Skeletal muscle satellite cell (primary cell): ENCODE results near the gene WSB1.

Experiments
- H3K27me3 ChIP-seq: 2 replicates; pipeline ENCODE4 v1.7.0; 2013; ENCODE audit warnings: low read length; ENCODE audit not compliant: control insufficient read depth, insufficient read depth
- H3K36me3 ChIP-seq: 2 replicates; pipeline ENCODE4 v1.7.0; 2013; ENCODE audit warnings: mild to moderate bottlenecking, control low read depth, low read length; ENCODE audit not compliant: insufficient read depth
- H3K4me1 ChIP-seq: 2 replicates; pipeline ENCODE4 v1.7.0; 2013; ENCODE audit warnings: low read length; ENCODE audit not compliant: control insufficient read depth, insufficient read depth
- H3K4me2 ChIP-seq: 2 replicates; pipeline ENCODE4 v1.7.0; 2013; ENCODE audit warnings: mild to moderate bottlenecking, low read length
- H3K4me3 ChIP-seq: 2 replicates; pipeline ENCODE4 v1.7.0; 2013; ENCODE audit warnings: low read length
- H3K9ac ChIP-seq: 2 replicates; pipeline ENCODE4 v1.7.0; 2013; ENCODE audit warnings: mild to moderate bottlenecking, low read depth, low read length, moderate library complexity
- H3K9me3 ChIP-seq: replicated peaks from 2 replicates; pipeline ENCODE4 v1.7.0; 2013; ENCODE audit warnings: mild to moderate bottlenecking, control low read depth, low read length

Gene WSB1

DNA sequence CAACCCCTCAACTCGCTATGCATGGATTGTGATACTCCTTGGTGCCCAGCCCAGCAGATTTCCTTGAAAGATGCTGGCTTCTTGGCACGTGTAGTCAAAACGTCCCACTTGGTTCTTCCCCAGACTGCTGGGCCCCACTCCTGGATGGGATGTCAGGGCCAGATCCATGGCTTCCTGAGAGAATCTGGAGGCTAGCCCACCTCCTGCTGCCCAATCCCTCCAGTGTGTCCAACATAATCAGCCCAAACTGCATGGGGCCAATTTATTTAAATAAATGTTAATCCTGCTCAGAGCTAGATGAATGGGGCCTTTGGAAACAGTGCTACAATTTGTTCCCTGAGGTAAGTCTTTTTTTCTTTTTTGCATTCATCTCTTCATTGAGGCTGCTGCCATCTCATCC is 49.4 kb downstream of the WSB1 start:
- no peaks in the 10 kb centered on the region for H3K36me3 ChIP-seq
- H3K27me3 ChIP-seq, result no peaks in the 10 kb centered on the region
- H3K9me3 ChIP-seq, result no peaks in the 10 kb centered on the region
- no peak overlapping the region for H3K4me2 ChIP-seq
- no peak overlapping the region for H3K9ac ChIP-seq
- H3K4me1 ChIP-seq, result no peaks in the 10 kb centered on the region
- H3K4me3 ChIP-seq, result no peak overlapping the region

DNA sequence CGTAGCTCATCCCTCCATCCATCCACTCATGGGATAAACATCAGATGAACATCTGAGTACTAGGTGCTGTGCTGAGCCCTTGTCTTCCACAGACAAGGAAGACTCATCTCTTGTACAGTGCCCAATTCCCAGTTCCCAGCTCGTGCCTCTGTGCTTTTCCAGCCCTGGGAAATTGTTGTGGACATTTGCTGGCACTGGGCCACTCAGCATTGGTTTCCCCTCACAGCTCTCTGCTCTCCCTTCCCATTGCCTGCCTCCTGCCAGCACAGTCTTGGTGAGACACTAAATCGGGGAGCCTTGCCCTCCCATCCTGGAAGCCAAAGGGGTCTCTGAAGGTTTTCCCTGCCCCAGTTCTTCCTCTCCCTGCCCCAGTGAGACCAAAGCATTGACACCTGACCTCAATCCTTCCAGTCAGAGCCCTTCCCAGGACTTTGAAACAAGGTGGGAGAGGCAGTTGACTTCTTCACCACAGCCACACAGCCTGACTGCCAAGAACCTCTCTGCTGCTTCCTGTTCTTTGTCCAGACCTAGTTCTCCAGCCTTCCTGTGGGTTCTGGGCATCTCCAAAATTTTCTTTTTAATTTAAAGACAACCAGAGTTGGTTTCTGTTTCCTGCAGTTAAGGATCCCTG is 50.2 kb downstream of the WSB1 start:
- no peaks in the 10 kb centered on the region for H3K36me3 ChIP-seq
- H3K4me3 ChIP-seq, result no peak overlapping the region
- H3K4me2 ChIP-seq, result no peak overlapping the region
- H3K9me3 ChIP-seq, result no peaks in the 10 kb centered on the region
- no peaks in the 10 kb centered on the region for H3K4me1 ChIP-seq
- no peaks in the 10 kb centered on the region for H3K27me3 ChIP-seq
- no peak overlapping the region for H3K9ac ChIP-seq

DNA sequence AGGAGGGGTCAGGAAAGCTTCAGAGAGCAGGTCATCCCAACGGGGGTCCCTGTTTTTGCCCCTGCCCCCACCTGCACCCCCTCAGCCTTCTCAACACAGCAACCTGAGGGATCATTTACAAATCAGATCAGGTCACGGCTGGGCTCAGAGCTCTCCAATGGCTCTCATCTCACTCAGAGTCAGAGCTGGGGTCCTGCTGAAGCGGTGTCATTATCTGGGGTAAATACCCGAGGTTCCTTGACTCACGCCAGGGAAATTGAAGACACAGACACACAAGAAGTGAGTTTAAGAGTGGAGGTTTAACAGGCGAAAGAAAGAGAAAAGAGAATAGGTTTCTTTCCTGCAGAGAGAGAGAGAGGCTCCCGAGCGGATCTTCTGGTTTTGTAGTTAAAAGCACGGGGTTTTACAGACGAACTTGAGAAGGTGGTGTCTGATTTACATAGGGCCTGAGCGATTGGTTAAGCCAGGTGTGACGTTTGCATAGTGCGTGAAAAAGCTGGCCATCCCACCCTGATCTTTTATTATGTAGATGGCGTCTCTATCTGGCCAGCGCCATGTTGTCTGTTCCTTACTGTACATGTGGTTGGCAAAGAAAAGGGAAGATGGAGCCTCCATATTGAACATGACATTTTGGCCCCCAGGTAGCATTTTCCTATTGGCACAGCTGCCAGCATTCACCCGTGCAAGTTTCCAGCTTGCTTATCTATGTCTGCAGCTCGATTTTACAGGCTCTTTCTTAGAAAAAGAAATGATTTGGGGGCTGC is 51.4 kb downstream of the WSB1 start:
- no peaks in the 10 kb centered on the region for H3K9me3 ChIP-seq
- H3K9ac ChIP-seq, result no peak overlapping the region
- H3K4me2 ChIP-seq, result no peak overlapping the region
- H3K36me3 ChIP-seq, result no peaks in the 10 kb centered on the region
- no peaks in the 10 kb centered on the region for H3K27me3 ChIP-seq
- no peaks in the 10 kb centered on the region for H3K4me1 ChIP-seq
- no peak overlapping the region for H3K4me3 ChIP-seq

DNA sequence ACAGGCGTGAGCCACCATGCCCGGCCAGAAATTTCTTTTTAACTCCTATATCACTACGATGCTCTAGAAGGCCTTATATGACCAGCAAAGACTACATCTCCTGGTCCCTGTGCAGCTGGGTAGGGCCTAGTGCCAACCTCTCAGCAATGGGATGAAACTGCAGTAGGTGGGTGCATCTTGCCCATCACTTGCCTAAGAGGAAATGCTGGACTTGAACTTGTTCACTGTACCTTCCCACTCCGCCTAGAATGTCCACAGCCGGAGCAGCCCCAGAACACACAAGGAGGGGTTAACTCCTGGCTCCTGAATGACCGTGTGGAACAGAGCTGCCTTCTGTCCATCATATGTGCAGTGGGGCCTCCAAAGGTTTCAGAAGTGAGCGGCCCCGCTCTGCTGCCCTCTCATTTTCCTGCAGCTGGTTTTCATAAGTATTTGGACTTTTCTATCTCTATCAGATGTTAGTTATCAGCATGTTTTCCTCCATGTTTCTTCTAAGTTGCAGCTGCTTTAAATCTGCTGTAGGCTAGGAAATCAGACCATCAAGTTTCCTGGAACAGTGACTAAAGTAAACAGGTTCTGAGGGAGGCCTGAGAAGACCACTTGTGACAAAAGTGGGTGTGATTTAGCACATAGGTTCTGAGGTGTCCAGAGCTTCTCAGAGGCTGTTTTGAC is 52.5 kb downstream of the WSB1 start:
- H3K4me1 ChIP-seq, result no peaks in the 10 kb centered on the region
- no peaks in the 10 kb centered on the region for H3K27me3 ChIP-seq
- no peak overlapping the region for H3K9ac ChIP-seq
- H3K4me3 ChIP-seq, result no peak overlapping the region
- H3K36me3 ChIP-seq, result no peaks in the 10 kb centered on the region
- H3K9me3 ChIP-seq, result no peaks in the 10 kb centered on the region
- no peak overlapping the region for H3K4me2 ChIP-seq

DNA sequence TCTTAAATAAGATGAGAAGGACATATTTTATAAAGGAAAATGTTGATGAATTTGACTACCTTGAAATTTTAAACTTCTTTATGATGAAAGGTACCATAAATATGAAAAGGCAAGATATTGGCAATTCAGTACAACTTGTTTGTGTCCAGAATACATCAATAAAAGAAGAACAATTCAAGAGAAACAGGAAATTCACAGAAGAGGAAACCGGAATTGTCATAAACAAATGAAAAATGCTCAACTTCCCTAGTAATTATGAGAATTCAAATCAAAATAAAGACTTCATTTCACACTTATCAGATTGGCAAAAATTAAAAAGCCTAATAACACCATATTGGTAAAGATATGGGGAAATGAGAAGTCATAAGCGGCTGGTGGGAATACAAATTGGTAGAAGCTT is 54.3 kb downstream of the WSB1 start:
- no peak overlapping the region for H3K9ac ChIP-seq
- H3K36me3 ChIP-seq, result no peaks in the 10 kb centered on the region
- H3K4me3 ChIP-seq, result no peak overlapping the region
- no peaks in the 10 kb centered on the region for H3K27me3 ChIP-seq
- no peak overlapping the region for H3K4me2 ChIP-seq
- H3K4me1 ChIP-seq, result peaks cover 6% of the 10 kb centered on the region
- H3K9me3 ChIP-seq, result no peaks in the 10 kb centered on the region

DNA sequence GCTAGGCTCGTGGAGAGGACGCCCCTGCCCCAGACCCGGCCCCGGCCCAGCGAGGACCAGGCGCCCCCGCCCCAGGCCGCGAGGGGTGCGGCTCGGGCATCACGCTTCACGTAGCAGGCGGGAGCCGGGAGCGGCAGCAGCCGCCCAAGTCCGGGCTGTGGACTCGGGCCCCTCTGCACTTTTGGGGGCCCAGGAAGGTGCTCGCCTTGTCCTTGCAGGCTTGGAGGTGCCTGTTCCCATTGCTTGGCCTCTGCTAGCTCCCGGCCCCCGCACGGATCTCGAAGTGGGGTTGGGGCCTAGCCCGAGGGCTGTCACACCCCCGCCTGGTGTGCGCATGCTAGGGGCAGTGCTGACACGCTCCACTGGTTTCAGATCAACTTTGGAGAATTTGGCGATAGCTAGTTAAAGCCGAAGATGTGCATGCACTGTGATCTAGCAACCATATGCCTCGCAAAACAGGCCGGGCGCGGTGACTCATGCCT is 55.7 kb downstream of the WSB1 start:
- no peak overlapping the region for H3K4me3 ChIP-seq
- H3K9me3 ChIP-seq, result no peaks in the 10 kb centered on the region
- H3K9ac ChIP-seq, result no peak overlapping the region
- no peaks in the 10 kb centered on the region for H3K36me3 ChIP-seq
- H3K4me1 ChIP-seq, result peaks cover 12% of the 10 kb centered on the region
- no peaks in the 10 kb centered on the region for H3K27me3 ChIP-seq
- peak overlapping the region; percentile 76 for H3K4me2 ChIP-seq

DNA sequence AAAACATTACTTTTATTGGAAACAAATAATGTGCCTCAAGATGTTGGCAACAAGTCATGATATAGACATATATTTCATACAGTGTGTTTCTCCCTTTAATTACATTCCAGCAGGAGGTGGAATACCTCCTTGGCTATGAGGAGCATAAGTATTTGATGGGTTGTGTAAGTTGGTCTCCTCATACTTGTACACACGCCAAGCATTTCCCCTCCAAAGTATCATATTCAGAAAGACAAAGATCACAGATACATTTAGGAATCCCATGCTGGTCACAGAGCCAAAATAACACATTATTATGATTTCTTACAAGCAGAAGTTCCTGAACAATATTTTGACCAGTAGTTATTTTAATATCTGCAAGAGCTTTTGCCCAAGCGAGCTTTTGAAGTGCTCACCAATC is 57.8 kb downstream of the WSB1 start:
- no peak overlapping the region for H3K9ac ChIP-seq
- no peak overlapping the region for H3K4me3 ChIP-seq
- H3K36me3 ChIP-seq, result no peaks in the 10 kb centered on the region
- H3K4me2 ChIP-seq, result no peak overlapping the region
- no peaks in the 10 kb centered on the region for H3K27me3 ChIP-seq
- H3K9me3 ChIP-seq, result no peaks in the 10 kb centered on the region
- peaks cover 12% of the 10 kb centered on the region for H3K4me1 ChIP-seq

DNA sequence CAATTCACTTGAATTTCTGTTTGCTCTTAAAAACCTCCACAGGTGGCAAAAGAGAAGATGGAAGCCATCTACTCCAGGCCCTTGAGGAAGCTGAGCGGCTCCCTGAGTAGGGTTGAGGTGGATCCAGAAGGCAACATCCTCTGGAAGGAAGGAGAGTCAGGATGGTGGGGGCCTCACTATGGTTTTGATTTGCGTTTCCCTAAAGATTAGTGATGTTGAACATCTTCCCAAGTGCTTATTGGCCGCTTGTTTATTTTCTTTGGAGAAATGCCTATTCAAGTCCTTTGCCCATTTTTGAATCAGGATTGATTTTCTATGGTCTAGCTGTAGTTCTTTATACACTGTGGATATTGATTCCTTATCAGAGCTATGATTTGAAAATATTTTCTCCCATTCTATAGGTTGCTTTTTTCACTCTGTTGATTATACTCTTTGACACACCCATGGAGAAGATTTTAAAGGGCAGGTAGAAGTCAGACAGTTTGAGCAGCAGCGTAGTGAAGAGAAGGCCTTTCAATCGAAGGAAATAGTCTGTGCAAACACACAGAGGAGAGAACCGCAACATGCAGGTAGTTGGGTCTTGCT is 58.6 kb downstream of the WSB1 start:
- no peaks in the 10 kb centered on the region for H3K9me3 ChIP-seq

DNA sequence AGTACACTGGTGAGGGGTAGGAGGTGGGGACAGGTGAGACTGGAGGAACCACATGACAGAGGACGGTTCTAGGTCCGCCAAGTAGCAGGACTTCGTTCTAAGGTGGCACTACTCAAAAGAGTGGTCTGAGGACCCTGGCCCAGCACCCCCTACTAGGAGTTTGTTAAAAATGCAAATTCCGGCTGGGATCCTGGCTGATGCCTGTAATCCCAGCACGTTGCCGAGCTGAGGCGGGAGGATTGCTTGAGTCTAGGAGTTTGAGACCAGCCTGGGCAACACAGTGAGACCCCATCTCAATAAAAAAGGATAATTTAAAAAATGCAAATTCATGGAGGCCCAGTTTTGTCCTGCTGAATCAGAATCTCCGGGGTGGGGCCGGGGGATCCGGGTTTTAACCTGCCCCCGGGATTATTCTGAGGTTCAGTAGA is 59.1 kb downstream of the WSB1 start:
- peak overlapping the region; percentile 77 for H3K4me3 ChIP-seq
- no peaks in the 10 kb centered on the region for H3K36me3 ChIP-seq
- peak overlapping the region; percentile 97 for H3K9ac ChIP-seq
- no peaks in the 10 kb centered on the region for H3K27me3 ChIP-seq
- H3K4me1 ChIP-seq, result peaks cover 12% of the 10 kb centered on the region
- no peaks in the 10 kb centered on the region for H3K9me3 ChIP-seq
- H3K4me2 ChIP-seq, result peak overlapping the region; percentile 84

More for the DNA sequence above, 58.6 kb downstream of the WSB1 start:
- Histone ChIP-seq H3K27me3 (no peaks in the 10 kb centered on the region), H3K36me3 (no peaks in the 10 kb centered on the region), H3K4me1 (peaks cover 12% of the 10 kb centered on the region), H3K4me3 (peak overlapping the region; percentile 77), H3K9ac (peak overlapping the region; percentile 97), H3K4me2 (peak overlapping the region; percentile 84)

DNA sequence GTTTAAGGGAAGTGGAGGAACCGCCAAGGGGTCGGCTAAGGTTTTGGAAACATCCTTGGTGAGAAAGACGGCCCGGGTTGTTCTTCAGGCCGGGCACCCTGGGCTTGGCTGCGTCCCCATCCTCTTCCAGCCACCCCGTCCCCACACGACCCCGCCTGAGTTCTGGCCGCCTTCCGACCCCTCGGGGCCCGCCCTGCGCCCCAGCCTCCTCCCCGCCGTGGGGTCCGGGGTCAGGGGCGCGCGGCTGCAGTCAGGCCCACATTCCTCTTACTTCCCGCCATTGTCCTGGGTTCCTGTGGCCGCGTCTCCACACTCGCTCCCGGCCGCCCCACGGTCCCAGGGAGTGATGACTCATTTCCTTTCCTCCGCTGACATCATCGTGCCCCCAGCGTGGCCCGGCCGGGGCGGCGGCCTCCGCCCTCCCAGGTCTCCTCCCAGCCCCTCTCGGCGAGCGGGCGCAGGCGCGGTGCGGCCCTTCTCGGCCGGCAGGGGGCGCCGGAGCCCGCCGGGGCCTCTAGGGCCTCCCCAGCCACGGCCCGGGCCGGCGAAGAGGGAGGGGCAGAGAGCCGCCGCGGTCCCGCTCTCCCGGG is 59.6 kb downstream of the WSB1 start:
- Histone ChIP-seq H3K4me3 (peak overlapping the region; percentile 77), H3K4me1 (peaks cover 12% of the 10 kb centered on the region), H3K36me3 (no peaks in the 10 kb centered on the region), H3K9me3 (no peaks in the 10 kb centered on the region), H3K4me2 (peak overlapping the region; percentile 84), H3K27me3 (no peaks in the 10 kb centered on the region), H3K9ac (peak overlapping the region; percentile 97)

DNA sequence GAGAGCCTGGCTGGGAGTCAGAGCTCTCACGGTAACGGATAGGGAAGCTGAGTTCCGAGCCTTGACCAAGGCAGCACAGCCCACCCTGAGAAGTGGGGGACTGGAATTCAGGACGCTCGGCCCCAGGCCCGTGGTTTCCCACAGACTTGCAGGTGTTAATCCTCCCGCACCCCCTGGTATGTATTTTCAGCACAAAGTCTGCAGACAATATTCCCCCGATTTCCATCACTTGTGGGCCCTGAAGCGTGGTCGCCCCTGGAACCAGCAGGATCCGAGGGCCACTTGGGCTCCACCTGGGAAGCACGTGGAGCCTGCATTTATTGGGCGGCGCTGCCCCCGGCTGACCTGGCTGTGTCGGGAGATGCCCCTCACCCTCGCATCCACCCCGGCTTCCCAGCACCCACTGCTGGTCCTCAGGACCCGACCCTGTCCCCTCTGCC is 60.2 kb downstream of the WSB1 start:
- Histone ChIP-seq H3K36me3 (no peaks in the 10 kb centered on the region), H3K4me3 (peak overlapping the region; percentile 65), H3K9me3 (no peaks in the 10 kb centered on the region), H3K4me2 (peak overlapping the region; percentile 83), H3K27me3 (no peaks in the 10 kb centered on the region), H3K4me1 (peaks cover 12% of the 10 kb centered on the region), H3K9ac (peak overlapping the region; percentile 71)
